Upper lobe of left lung (tissue), 6 donors: ENCODE measurements around the gene TTLL5. TPM values are rescaled to one million over a fixed set of nuclear protein-coding genes. Genes with fewer than 3 reads are reported as not detected.
"Not testable (repeated sequence)": the region's sequence is repeated elsewhere in the genome, so short reads cannot be mapped to it uniquely, and the experiment has no call there.

Experiments
- ATAC-seq, 2 donors: fragments of 200-7000 bp; cut with Tn5 transposase; one replicate each; pipeline ENCODE4 v1.9.1; 2022; ENCODE audit warnings: mild to moderate bottlenecking in 2 of 2, moderate library complexity in 2 of 2; ENCODE audit not compliant: low FRiP score in 2 of 2
- DNase-seq, 2 donors: peaks; one replicate each; pipeline ENCODE4 v3.0.0-alpha.2; 2019 to 2020
- H3K27ac ChIP-seq, 4 donors: fragments of 200-600 bp; sonication (generic); one replicate each; pipeline ENCODE4 v1.5.1; 2016 to 2019
- H3K27me3 ChIP-seq, 4 donors: fragments of 200-600 bp; sonication (generic); one replicate each; pipeline ENCODE4 v1.5.1; 2017 to 2019
- H3K36me3 ChIP-seq, 4 donors: fragments of 200-600 bp; sonication (generic); one replicate each; pipeline ENCODE4 v1.5.1; 2016 to 2019
- H3K4me1 ChIP-seq, 4 donors: fragments of 200-600 bp; sonication (generic); one replicate each; pipeline ENCODE4 v1.5.1; 2018 to 2019
- H3K4me3 ChIP-seq, 4 donors: fragments of 200-600 bp; sonication (generic); one replicate each; pipeline ENCODE4 v1.5.1; 2017 to 2019; ENCODE audit warnings: mild to moderate bottlenecking in 2 of 4, moderate library complexity in 1 of 4
- H3K9me3 ChIP-seq, 4 donors: fragments of 200-600 bp; sonication (generic); one replicate each; pipeline ENCODE4 v1.5.1; 2018 to 2019
- CTCF ChIP-seq, 6 experiments: fragments of 450-650 bp in 4 of 6; fragments of 200-600 bp in 2 of 6; sonication (generic) in 2 of 6; IDR thresholded peaks; one replicate each; pipeline ENCODE4 v1.5.1; 2016 to 2019; ENCODE audit warnings: antibody characterized with exemption in 6 of 6
- EP300 ChIP-seq, 4 donors: sonication (generic); formaldehyde crosslinking; IDR thresholded peaks; one replicate each; pipeline ENCODE4 v1.5.1; 2017; ENCODE audit warnings: antibody characterized with exemption in 4 of 4, control low read depth in 2 of 4
- POLR2A ChIP-seq, 4 donors: fragments of 450-650 bp; IDR thresholded peaks; one replicate each; pipeline ENCODE4 v1.5.1; 2016 to 2017; ENCODE audit warnings: antibody characterized with exemption in 4 of 4, mild to moderate bottlenecking in 2 of 4
- POLR2AphosphoS5 ChIP-seq, 2 donors: sonication (generic); formaldehyde crosslinking; IDR thresholded peaks; one replicate each; pipeline ENCODE4 v1.5.1; 2017; ENCODE audit warnings: antibody characterized with exemption in 2 of 2
- WGBS, 2 donors: methylation state at CpG; one replicate each; pipeline ENCODE4 v1.1.5; 2017 to 2018; 5-methylcytosine and 5-hydroxymethylcytosine counted together
- total RNA-seq, 6 donors: library from RNA; depleted of rRNA in 4 of 6; stranded (reverse); fragments of >200 nt in 4 of 6; gene quantifications; one replicate each; pipeline versions ENCODE4 v1.1.0 to v1.2.1, GENCODE V29; 2016 to 2021
- donor health status: DM: no; HTN: no; CAD: no; lungs with moderate emphysema.
- donor health status: DM: no; HTN: yes; CAD: no; lungs with severe emphysema.

Gene TTLL5
- total RNA-seq, 6 donors from 2014 or later, result 24.5 to 85.9 (median 33.5) TPM

- DNase-seq, result no peak
- peaks cover 9 to 43% (median 27%) of the 10 kb centered on the region in 4 donors for H3K36me3 ChIP-seq
- WGBS, 2 donors, result 77 to 85% methylated on average over 2 of the region's 2 CpGs
Observed at GRCh38 chr14:75685910-75686309, 24.9 kb downstream of the TTLL5 start.

GRCh38 chr14:75689012-75689411 is 28.0 kb downstream of the TTLL5 start:
- ATAC-seq, result peak in 1 of 2 donors; percentile 90
- no peaks in the 10 kb centered on the region for H3K9me3 ChIP-seq
- no peak for DNase-seq
- H3K27me3 ChIP-seq, result no peaks in the 10 kb centered on the region
- H3K4me1 ChIP-seq, result no peaks in the 10 kb centered on the region
- peaks cover 5 to 34% (median 23%) of the 10 kb centered on the region in 4 donors for H3K36me3 ChIP-seq
- no peak overlapping the region for H3K27ac ChIP-seq
- no peak overlapping the region for H3K4me3 ChIP-seq
- TF ChIP-seq POLR2AphosphoS5 (IDR thresholded peaks at IDR 0.05) (no peak), POLR2A (IDR thresholded peaks at IDR 0.05) (no peak), CTCF (IDR thresholded peaks at IDR 0.05) (no peak), EP300 (IDR thresholded peaks at IDR 0.05) (no peak)
- WGBS, 2 donors, result 88% methylated on average over 2 of the region's 2 CpGs

More at GRCh38 chr14:75685910-75686309, 24.9 kb downstream of the TTLL5 start:
- ATAC-seq, result no peak
- TF ChIP-seq POLR2AphosphoS5 (IDR thresholded peaks at IDR 0.05) (no peak), POLR2A (IDR thresholded peaks at IDR 0.05) (no peak), EP300 (IDR thresholded peaks at IDR 0.05) (no peak), CTCF (IDR thresholded peaks at IDR 0.05) (no peak)
- no peaks in the 10 kb centered on the region for H3K4me1 ChIP-seq
- H3K4me3 ChIP-seq, result no peak overlapping the region
- no peaks in the 10 kb centered on the region for H3K27me3 ChIP-seq
- H3K27ac ChIP-seq, result no peak overlapping the region
- H3K9me3 ChIP-seq, result no peaks in the 10 kb centered on the region

GRCh38 chr14:75690010-75690409 is 29.0 kb downstream of the TTLL5 start:
- no peak overlapping the region for H3K27ac ChIP-seq
- H3K9me3 ChIP-seq, result peaks cover 0 to 4% (median 0%) of the 10 kb centered on the region in 4 donors
- ATAC-seq (no peak), DNase-seq (no peak)
- H3K4me1 ChIP-seq, result no peaks in the 10 kb centered on the region
- WGBS, 2 donors, result 93 to 94% methylated on average over 7 of the region's 7 CpGs
- H3K27me3 ChIP-seq, result no peaks in the 10 kb centered on the region
- H3K36me3 ChIP-seq, result peaks cover 5 to 36% (median 28%) of the 10 kb centered on the region in 4 donors
- no peak overlapping the region for H3K4me3 ChIP-seq
- TF ChIP-seq POLR2A (IDR thresholded peaks at IDR 0.05), result no peak
- no peak for TF ChIP-seq CTCF (IDR thresholded peaks at IDR 0.05)
- TF ChIP-seq POLR2AphosphoS5 (IDR thresholded peaks at IDR 0.05), result no peak
- TF ChIP-seq EP300 (IDR thresholded peaks at IDR 0.05), result no peak

GRCh38 chr14:75695025-75695424 is 34.0 kb downstream of the TTLL5 start:
- ATAC-seq, H3K4me3 ChIP-seq, H3K27ac ChIP-seq, H3K4me1 ChIP-seq, DNase-seq, H3K9me3 ChIP-seq, H3K27me3 ChIP-seq: not testable (repeated sequence)
- WGBS, 2 donors, result 88 to 99% methylated on average over 6 of the region's 6 CpGs
- peaks cover 3 to 46% (median 29%) of the 10 kb centered on the region in 4 donors for H3K36me3 ChIP-seq

GRCh38 chr14:75697386-75697785 is 36.3 kb downstream of the TTLL5 start:
- peaks cover 2 to 35% (median 16%) of the 10 kb centered on the region in 4 donors for H3K36me3 ChIP-seq
- no peaks in the 10 kb centered on the region for H3K27me3 ChIP-seq
- TF ChIP-seq POLR2A (IDR thresholded peaks at IDR 0.05) (no peak), POLR2AphosphoS5 (IDR thresholded peaks at IDR 0.05) (no peak), EP300 (IDR thresholded peaks at IDR 0.05) (no peak)
- no peak for DNase-seq
- H3K9me3 ChIP-seq, result peaks cover 0 to 5% (median 0%) of the 10 kb centered on the region in 4 donors
- no peak overlapping the region for H3K27ac ChIP-seq
- 89 to 94% methylated on average over 1 of the region's 1 CpG for WGBS, 2 donors
- peaks cover 0 to 7% (median 0%) of the 10 kb centered on the region in 4 donors for H3K4me1 ChIP-seq
- no peak overlapping the region for H3K4me3 ChIP-seq
- no peak for ATAC-seq

GRCh38 chr14:75697918-75698317 is 36.9 kb downstream of the TTLL5 start:
- TF ChIP-seq CTCF (IDR thresholded peaks at IDR 0.05) (no peak), POLR2A (IDR thresholded peaks at IDR 0.05) (no peak), EP300 (IDR thresholded peaks at IDR 0.05) (no peak), POLR2AphosphoS5 (IDR thresholded peaks at IDR 0.05) (no peak)
- no peak overlapping the region for H3K4me3 ChIP-seq
- no peaks in the 10 kb centered on the region for H3K27me3 ChIP-seq
- H3K4me1 ChIP-seq, result peaks cover 0 to 7% (median 0%) of the 10 kb centered on the region in 4 donors
- peaks cover 2 to 35% (median 16%) of the 10 kb centered on the region in 4 donors for H3K36me3 ChIP-seq
- H3K9me3 ChIP-seq, result peaks cover 0 to 5% (median 0%) of the 10 kb centered on the region in 4 donors
- ATAC-seq (no peak), DNase-seq (no peak)
- WGBS, 2 donors, result 91% methylated on average over 2 of the region's 2 CpGs
- no peak overlapping the region for H3K27ac ChIP-seq
